Skin of body (tissue), 2 donors: Measurements from ENCODE around the gene MZT2A. TPM values are rescaled to one million over a fixed set of nuclear protein-coding genes. Genes with fewer than 3 reads are reported as not detected.
"Not testable (repeated sequence)": the region's sequence is repeated elsewhere in the genome, so short reads cannot be mapped to it uniquely, and the experiment has no call there.

Source experiments
- DNase-seq: peaks from one replicate; lab custom pipeline; 2025; lab: John Stamatoyannopoulos, UW
- total RNA-seq: library from RNA; depleted of rRNA; stranded (reverse); fragments of >200 nt; gene quantifications from one replicate; pipeline ENCODE4 v1.2.3, GENCODE V29; 2014

MZT2A gene
- total RNA-seq, 1 donor from 2014 or later = 31.1 TPM

DNA sequence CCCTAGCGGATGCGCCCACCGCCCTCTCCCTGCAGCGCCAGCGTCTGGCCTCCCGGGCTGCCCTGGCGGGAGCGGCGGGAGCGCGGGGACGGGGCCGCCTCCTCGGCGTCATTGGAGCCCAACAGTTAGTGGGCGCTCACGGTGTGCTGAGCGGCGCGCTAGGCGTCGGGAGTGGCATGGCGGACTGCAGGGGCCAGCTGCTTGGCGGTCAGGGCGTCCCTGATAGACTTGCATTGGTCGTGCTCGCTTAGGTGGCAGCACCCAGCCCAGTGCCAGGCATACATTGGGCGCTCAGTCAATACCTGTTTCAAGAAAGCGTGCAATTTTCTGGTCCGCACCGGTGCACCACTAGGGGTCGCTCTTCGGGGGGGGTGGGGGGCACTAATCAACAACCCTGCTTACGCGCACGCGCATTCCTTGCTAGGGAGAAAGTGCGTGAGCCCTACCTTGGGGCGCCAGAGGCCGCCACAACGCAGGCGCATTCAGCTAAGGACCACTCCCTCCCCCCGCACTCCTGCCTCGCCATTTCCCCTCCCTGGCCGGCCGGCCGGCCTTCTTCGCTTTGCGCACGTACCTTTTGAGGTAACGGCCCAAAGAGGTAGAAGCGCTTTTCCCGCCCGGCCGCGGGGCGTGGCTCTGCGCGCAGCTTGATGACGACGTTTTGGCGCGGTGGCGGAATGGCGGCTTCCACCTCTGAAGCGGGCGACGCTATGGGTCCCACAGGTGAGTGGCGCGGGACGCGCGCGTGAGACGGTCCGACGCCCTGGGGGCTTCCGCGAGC lies 411 bp upstream of the MZT2A start:
- peak; percentile 92 for DNase-seq

DNA sequence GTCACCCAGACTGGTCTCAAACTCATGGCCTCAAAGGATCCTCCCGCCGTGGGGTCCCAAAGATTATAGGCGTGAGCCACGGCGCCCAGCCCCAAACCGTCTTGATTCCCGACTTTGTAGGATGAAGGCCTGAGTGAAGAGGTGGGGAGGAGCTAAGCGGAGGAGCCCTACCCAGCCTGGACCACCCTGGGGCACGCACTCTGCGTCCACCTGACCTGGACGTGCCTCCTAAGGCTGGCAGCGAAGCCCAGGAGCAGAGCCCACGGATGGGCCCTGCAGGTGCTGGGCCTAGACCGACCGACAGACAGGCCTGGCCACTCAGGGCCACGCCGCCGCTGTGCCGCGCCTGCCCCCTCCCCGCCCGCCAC lies 744 bp downstream of the MZT2A start:
- not testable (repeated sequence) for DNase-seq

DNA sequence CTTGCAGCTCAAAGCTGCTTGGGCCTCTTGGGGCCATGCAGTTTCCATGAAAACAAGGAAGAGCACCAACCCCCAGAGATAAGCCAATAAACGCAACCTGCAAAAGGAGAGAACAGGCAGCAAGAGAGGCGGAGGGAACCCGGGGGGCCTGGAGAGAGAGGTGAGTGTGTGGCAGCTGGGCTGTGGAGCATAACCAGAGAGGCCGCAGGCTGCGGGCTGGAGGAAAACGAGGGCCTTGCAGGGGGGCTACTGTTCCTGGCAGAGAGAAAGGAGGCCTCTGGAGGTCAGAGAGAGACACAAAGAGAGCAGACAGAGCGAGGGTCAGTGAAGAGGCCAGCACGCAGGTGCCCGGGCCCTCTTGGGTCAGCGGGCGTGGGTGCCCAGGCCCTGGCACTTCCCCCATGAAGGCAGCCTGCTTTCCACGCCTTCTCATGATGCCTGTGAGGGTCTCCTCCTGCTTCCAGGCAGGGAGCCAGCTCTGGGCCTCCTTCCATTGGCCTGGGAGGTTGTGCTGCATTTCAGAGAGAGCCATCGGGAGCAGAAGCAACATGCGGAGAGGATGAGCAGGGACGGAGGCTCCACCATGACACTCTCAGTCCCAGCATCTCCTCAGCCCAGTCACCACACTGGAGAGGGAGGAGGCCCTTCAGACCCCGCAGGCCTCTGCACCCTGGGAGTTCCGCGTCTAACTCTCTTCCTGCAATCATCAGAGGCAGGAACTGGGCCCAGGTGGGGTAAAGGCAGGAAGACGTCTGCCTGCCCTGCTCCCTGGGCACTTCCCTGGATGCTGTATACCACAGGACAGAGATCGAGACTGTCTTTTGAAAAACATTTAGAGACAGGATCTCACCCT lies 1.4 kb downstream of the MZT2A start:
- DNase-seq = not testable (repeated sequence)

DNA sequence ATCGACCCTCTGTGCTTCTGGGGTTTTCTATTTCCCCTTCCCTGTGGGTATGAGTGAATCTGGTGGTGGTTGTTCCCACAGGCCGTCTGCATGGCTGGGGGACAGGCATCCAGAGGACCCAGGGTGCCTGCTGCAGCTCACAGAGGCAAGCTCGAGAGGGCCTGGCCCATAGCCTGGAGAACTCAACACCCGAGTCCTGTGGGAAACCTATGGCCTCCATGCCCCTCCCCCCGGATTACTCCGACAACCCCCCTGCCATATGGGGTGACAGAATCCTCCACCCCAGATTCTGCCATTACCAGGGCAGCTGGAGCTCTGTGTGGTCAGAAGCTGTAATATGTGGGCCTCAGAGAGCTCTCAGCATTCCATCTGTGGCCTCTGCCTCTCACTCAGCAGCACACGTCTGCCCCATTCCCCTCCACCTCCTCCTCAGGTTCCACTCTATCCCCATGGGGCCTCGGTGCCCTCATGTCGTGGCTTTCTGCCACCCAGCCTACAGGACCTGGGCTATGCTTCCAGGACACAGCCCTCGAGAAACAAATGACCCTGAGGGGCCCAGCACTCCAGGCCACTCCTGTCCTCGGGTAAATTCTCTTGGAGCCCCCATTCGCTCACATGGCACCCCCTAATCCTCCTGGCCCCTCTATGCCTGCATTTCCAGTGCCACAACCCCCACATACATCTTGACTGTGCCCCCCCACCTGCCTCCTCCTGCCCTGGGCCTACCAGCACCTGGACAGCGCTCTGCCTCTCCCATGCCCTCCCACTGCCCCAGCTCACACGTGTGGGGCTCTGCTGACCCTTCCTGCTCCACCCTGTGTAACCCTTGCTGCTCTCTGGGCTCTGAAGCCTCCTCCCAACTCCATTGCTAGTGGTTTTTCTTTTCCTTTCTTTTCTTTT lies 3.6 kb downstream of the MZT2A start:
- DNase-seq = no peak

DNA sequence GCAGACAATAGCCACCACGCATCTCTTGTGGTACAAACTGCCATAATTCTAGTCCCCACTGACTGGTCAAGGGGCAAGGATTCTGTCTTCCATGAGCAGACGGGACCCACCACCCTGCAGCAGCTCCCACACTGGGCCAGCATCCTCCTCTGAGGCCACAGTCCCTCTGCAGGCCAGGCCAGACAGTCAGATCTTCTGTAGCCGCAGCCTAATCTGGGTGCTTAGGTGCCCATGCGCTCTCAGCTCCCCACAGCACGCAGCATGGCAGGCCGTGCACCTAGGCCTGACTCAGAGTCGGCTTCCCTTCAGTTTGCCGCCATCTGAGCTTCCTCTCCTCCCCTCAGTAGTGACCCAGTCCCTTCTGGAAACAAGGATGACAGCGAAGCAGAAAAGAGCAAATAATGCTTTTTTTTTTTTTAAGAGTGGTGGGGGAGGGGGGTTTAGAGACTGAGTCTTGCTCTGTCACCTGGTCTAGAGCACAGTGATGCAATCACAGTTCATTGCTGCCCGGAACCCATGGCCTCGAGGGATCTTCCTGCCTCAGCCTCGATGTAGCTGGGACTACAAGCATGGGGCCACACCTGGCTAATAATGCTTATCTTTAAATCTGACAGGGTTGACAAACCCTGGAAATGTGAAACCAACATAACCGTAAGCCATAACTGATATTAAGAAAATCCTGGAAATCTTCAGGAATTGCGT lies 5.8 kb downstream of the MZT2A start:
- DNase-seq = not testable (repeated sequence)

DNA sequence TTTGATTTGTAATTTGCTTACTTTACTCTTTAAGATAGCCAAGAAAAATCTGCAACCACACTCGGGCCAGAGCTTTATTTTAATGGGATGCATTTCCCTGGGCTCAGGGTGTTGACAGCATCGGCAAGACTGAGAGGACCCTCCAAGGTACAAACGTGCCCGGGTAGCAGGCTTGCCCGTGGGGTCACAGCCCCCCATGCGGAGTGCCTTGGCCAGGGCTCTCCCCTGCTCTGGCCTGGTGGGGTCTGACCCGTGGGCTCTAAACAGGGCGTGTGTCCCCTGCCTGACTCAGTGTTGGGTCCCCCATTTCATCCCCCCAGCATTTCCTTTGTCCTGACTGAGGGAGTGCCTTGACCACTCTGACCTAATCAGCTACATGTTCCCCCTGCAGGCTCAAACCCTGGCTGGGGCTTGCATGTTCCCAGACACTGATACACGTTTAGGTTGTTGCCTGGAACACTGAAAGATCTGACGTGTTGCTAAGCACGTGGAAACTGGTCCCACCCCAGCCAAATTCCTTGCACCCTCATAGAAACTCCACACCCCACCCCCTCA lies 7.2 kb downstream of the MZT2A start:
- not testable (repeated sequence) for DNase-seq

DNA sequence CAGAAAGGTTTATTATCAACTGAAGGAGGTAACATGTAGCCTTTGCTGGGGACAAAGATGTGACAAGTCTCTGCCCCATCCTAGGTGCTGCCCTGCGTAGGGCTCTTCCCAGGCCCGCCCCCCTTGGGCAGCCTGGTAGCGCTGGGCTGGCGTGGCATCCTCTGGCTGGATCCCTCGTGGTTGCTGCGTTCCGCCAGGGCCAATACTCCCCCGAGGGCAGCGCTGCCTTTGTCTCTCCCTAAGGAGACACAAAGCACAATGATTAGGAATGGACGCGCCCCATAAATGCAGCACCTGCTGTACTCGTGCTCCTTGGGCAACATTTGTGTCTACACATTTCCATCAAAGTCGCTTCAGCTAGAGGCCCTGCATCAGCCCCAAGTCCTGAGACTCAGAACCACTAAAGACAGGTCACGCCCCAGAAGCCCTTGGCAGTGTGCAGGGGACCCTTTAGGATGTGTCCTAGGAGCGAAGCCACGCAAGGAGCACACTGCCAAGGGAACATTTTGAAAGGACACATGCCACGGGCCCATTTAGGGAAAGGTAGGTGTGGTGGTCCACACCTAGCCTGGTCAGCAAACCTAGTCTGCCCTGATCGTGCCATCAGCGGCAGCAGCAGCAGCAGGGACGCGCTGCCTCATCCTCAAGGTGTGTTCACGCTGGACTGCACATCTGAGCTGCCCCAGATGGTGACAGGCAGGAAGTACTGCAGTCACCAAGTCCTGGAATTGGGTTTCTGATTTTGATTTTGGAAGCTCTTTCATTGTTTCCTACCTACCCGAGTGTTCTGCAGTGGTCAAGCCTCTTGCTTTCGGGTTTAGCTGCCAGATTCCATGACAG lies 8.0 kb downstream of the MZT2A start:
- not testable (repeated sequence) for DNase-seq

DNA sequence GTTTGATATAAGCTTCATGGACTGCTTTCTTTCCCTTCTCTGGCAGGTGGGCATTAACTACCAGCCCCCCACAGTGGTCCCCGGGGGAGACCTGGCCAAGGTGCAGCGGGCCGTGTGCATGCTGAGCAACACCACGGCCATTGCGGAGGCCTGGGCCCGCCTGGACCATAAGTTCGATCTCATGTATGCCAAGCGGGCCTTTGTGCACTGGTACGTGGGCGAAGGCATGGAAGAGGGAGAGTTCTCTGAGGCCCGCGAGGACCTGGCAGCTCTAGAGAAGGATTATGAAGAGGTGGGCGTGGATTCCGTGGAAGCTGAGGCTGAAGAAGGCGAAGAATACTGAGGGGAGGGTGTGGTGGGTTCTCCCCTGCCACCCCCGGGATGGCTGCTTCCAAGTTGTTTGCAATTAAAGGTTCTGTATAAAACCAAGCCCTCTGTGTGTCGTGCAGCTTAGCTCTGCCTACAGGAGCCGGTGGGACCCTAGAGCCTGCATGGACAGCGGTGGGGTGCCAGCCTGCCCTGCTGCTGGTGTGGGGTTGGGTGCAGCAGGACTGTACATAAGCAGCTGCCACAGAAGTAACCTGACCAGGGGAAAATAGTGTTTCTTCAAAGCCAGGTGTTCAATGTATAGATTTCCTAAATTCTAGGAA lies 9.6 kb downstream of the MZT2A start:
- DNase-seq = not testable (repeated sequence)

DNA sequence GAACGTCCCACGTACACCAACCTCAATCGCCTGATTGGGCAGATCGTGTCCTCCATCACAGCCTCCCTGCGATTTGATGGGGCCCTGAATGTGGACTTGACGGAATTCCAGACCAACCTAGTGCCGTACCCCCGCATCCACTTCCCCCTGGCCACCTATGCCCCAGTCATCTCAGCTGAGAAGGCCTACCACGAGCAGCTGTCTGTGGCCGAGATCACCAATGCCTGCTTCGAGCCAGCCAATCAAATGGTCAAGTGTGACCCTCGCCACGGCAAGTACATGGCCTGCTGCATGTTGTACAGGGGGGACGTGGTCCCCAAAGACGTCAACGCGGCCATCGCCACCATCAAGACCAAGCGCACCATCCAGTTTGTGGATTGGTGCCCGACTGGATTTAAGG lies 11.8 kb downstream of the MZT2A start:
- DNase-seq = not testable (repeated sequence)

DNA sequence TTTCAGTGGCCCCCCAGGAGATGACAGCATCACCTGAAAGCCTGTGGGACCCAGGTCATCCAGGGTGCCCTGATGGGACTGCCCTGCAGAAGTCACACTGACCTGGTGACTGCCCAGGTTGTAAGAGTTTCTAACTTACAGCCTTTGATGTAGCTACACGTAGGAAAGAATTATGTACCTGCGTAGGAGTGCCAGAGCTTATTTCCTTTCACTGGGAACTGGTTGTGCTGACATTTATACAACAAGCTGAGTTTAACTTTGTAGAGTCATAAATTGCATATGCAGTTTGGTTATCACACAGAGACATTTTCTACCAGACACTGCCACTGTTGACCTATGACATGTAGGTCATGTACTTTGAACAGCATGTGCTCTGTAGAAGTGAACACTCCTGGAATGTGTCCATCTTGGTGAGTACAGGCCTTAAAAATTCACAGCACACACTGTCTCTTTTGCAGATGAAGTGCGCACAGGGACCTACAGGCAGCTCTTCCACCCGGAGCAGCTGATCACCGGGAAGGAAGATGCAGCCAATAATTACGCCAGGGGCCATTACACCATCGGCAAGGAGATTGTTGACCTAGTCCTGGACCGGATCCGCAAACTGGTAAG lies 13.2 kb downstream of the MZT2A start:
- DNase-seq = not testable (repeated sequence)

DNA sequence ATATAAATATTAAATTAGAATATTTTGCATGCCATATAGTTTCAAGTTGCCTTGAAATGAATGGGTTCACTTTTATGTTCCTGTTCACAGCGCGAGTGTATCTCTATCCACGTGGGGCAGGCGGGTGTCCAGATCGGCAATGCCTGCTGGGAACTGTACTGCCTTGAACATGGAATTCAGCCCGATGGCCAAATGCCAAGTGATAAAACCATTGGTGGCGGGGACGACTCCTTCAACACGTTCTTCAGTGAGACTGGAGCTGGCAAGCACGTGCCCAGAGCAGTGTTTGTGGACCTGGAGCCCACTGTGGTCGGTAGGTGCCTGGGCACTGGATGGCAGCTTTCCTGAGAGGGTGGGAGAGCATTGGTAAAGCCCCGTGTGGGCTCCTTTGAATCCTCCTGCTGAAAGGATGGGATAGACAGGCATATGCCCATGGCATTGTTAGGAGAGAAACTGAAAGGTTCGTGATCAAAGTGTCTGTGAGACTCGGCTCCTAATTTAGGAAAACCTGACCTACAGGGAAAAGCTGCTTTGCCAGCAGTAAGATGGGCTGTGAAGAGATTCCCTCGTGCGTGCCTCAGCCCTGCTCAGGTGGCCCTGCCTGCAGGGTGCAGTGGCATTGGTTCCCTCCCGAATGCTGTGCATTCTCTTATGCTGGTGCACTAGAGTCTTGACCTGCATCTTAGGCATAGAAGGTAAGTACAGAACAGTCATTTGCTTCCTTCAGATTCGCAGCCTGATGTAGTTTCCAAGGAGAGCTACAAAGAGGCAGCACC lies 13.9 kb downstream of the MZT2A start:
- not testable (repeated sequence) for DNase-seq

DNA sequence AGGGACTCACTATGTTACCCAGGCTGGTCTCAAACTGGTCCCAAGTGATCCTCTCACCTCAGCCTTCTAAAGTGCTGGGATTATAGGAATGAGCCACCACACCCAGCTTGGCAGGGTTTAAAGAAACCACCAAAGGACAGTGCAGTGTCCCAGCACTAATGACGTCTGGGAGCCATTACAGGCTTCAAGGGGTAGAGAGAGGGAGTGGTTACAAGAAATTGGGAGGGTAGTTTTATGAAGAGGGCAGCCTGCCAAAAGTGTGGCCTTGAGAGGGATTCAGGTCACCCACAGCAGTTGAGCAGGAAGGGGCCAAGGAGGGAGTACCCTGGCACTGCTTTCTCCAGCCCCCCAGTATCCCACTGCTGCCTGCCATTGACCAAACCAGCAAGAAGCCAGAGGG lies 15.0 kb downstream of the MZT2A start:
- not testable (repeated sequence) for DNase-seq

DNA sequence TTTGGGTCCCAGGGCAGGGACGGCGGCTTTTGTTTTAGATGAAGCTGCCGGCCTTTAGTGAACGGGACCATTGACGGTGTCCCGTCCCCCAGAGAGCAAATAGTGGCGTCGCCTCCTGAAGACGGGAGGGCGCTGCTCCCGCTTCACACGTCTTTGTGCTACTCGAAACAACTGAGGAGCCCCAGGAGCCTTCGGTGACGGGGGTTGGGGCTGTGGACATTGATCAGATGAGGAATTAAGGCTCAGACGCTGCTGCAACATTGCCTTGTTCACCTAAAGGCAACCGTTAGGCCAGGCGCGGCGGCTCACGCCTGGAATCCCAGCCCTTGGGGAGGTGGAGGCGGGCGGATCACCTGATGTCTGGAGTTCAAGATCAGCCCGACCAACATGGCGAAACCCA lies 15.8 kb downstream of the MZT2A start:
- DNase-seq = not testable (repeated sequence)

DNA sequence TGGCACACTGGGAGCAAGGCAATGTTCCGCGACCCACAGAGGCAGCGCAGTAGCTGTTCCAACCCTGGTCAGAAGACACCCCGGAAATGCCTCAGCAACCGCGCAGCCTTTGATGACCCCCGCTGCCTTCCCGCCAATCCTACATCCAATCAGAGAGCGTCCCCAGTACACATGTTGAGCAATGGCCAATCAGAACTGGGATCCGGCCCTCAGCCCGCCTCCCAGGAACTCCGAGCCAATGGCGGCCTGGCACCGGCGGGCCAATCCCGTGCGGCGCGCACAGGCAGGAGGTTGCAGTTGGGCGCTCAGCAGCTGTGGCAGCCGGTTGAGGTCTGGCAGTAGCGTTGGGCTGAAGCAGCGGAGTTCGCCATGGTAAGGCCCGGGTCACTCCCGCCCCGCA lies 16.4 kb downstream of the MZT2A start, which contains the start of gene TUBA3D:
TUBA3D (plus strand) TSS at position 289 of the 400 bp plus-strand sequence; CDS start at position 370, 81 bp downstream.
- DNase-seq = no peak

DNA sequence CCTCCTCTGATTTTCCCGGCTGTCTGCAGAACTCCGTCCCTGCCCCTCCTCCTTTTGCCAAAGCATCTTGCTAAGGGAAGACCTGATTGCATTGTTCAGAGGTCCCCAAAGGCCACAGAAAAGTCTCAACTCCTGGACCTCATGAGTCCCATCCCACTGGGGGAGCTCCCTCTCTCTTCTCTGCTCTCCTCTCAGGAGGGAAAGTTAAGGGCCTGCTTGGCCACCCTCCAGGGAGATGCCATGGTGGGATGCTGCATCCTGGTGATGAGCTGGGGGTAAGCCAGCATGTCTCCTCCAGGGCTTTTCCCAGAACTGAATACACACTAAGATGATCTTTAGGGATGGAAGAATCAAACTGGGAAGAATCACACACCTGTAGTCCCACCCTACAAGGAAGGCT lies 18.9 kb downstream of the MZT2A start:
- not testable (repeated sequence) for DNase-seq

DNA sequence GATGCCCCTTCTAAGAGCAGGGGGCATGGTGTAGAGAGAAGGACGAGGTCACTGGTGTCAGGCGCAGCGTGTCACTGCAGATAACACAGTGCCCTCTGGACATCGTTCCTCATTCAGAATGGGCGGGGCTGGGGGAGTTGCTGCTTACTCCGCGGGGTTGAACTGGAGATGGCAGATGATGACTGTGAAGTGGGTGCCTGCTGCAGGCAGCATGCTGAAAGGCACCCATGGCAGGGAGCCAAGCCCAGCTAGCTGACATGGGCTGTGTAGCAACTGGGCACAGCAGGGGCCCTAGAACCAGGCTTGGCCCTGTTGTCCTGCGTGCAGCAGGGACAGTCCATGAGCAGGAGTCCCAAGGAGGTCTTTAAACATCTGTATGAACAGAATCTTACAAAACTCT lies 20.6 kb downstream of the MZT2A start:
- not testable (repeated sequence) for DNase-seq

DNA sequence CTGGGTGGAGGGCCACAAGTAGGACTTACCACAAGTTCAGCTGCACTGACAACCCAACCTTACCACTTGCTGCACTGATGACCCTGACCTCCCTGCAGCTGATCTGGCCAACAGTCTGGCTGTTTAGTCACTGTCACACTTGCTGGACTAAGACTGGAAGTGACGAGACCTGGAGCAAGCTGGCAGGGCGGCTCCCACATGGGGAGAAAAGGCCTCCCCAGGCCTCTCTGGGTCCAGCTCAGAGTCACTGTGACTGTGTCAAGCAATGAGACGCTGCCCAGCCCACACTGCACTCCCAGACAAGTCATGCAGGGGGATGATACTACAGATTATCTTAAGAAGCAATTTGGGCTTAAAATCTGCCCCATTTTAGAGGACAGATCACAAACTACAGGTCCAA lies 21.3 kb downstream of the MZT2A start:
- DNase-seq = not testable (repeated sequence)

DNA sequence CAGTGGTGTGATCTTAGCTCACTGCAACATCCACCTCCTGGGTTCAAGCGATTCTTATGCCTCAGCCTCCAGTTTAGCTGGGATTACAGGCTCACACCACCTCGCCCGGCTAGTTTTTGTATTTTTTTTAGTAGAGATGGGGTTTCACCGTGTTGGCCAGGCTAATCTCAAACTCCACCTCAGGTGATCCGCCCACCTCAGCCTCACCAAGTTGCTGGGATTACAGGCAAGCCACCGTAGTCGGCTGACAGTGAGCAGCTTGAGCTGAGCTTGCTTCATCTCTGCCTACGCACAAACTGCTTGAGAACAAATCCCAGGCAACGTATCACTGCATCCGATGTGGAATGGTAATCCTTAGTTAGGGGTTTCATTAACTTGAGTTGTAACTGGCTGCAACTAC lies 24.5 kb downstream of the MZT2A start:
- DNase-seq = not testable (repeated sequence)
